Measurements from ENCODE around the gene FRMPD1.

FRMPD1 gene

GRCh38 chr9:37617832-37618231, 32.9 kb upstream of the FRMPD1 start:
- H3K4me3 ChIP-seq (ENCODE audit: insufficient read depth, low read depth, low read length, poor library complexity, severe bottlenecking) = no peak overlapping the region
- H3K27ac ChIP-seq (ENCODE audit: insufficient read depth, low read length, poor library complexity, severe bottlenecking) = no peak overlapping the region
- H3K36me3 ChIP-seq (ENCODE audit: control insufficient read depth, insufficient read depth, low read length) = no peaks in the 10 kb centered on the region
- H3K27me3 ChIP-seq (replicated peaks; ENCODE audit: control insufficient read depth, insufficient read depth, low read length, poor library complexity, severe bottlenecking) = no peaks in the 10 kb centered on the region
- H3K4me1 ChIP-seq (ENCODE audit: control insufficient read depth, insufficient read depth, low read length, poor library complexity, severe bottlenecking) = no peaks in the 10 kb centered on the region
- DNase-seq = no peak
- H3K9me3 ChIP-seq (ENCODE audit: control insufficient read depth, low read length) = no peaks in the 10 kb centered on the region

GRCh38 chr9:37618817-37619216, 31.9 kb upstream of the FRMPD1 start:
- no peak for DNase-seq
- Histone ChIP-seq H3K9me3 (ENCODE audit: control insufficient read depth, low read length) (no peaks in the 10 kb centered on the region), H3K27ac (ENCODE audit: insufficient read depth, low read length, poor library complexity, severe bottlenecking) (no peak overlapping the region), H3K36me3 (ENCODE audit: control insufficient read depth, insufficient read depth, low read length) (no peaks in the 10 kb centered on the region), H3K27me3 (replicated peaks; ENCODE audit: control insufficient read depth, insufficient read depth, low read length, poor library complexity, severe bottlenecking) (no peaks in the 10 kb centered on the region), H3K4me1 (ENCODE audit: control insufficient read depth, insufficient read depth, low read length, poor library complexity, severe bottlenecking) (no peaks in the 10 kb centered on the region), H3K4me3 (ENCODE audit: insufficient read depth, low read depth, low read length, poor library complexity, severe bottlenecking) (no peak overlapping the region)

- H3K4me1 ChIP-seq (ENCODE audit: control insufficient read depth, insufficient read depth, low read length, poor library complexity, severe bottlenecking) = no peaks in the 10 kb centered on the region
- H3K36me3 ChIP-seq (ENCODE audit: control insufficient read depth, insufficient read depth, low read length) = no peaks in the 10 kb centered on the region
- DNase-seq = no peak
- no peak overlapping the region for H3K27ac ChIP-seq (ENCODE audit: insufficient read depth, low read length, poor library complexity, severe bottlenecking)
- H3K27me3 ChIP-seq (replicated peaks; ENCODE audit: control insufficient read depth, insufficient read depth, low read length, poor library complexity, severe bottlenecking) = no peaks in the 10 kb centered on the region
- no peak overlapping the region for H3K4me3 ChIP-seq (ENCODE audit: insufficient read depth, low read depth, low read length, poor library complexity, severe bottlenecking)
- no peaks in the 10 kb centered on the region for H3K9me3 ChIP-seq (ENCODE audit: control insufficient read depth, low read length)
These were observed 30.9 kb upstream of the FRMPD1 start for GRCh38 chr9:37619806-37620205.

- no peaks in the 10 kb centered on the region for H3K36me3 ChIP-seq (ENCODE audit: control insufficient read depth, insufficient read depth, low read length)
- no peak overlapping the region for H3K4me3 ChIP-seq (ENCODE audit: insufficient read depth, low read depth, low read length, poor library complexity, severe bottlenecking)
- no peak overlapping the region for H3K27ac ChIP-seq (ENCODE audit: insufficient read depth, low read length, poor library complexity, severe bottlenecking)
- DNase-seq = no peak
- H3K4me1 ChIP-seq (ENCODE audit: control insufficient read depth, insufficient read depth, low read length, poor library complexity, severe bottlenecking) = no peaks in the 10 kb centered on the region
- H3K27me3 ChIP-seq (replicated peaks; ENCODE audit: control insufficient read depth, insufficient read depth, low read length, poor library complexity, severe bottlenecking) = no peaks in the 10 kb centered on the region
- no peaks in the 10 kb centered on the region for H3K9me3 ChIP-seq (ENCODE audit: control insufficient read depth, low read length)
These were observed 30.4 kb upstream of the FRMPD1 start for GRCh38 chr9:37620396-37620795.

- Histone ChIP-seq H3K9me3 (ENCODE audit: control insufficient read depth, low read length) (no peaks in the 10 kb centered on the region), H3K4me1 (ENCODE audit: control insufficient read depth, insufficient read depth, low read length, poor library complexity, severe bottlenecking) (no peaks in the 10 kb centered on the region), H3K36me3 (ENCODE audit: control insufficient read depth, insufficient read depth, low read length) (no peaks in the 10 kb centered on the region), H3K27ac (ENCODE audit: insufficient read depth, low read length, poor library complexity, severe bottlenecking) (no peak overlapping the region), H3K4me3 (ENCODE audit: insufficient read depth, low read depth, low read length, poor library complexity, severe bottlenecking) (no peak overlapping the region), H3K27me3 (replicated peaks; ENCODE audit: control insufficient read depth, insufficient read depth, low read length, poor library complexity, severe bottlenecking) (no peaks in the 10 kb centered on the region)
- no peak for DNase-seq
These were observed 29.3 kb upstream of the FRMPD1 start for GRCh38 chr9:37621273-37622121.

GRCh38 chr9:37622462-37622861, 28.3 kb upstream of the FRMPD1 start:
- H3K27ac ChIP-seq (ENCODE audit: insufficient read depth, low read length, poor library complexity, severe bottlenecking) = no peak overlapping the region
- no peak for DNase-seq
- H3K27me3 ChIP-seq (replicated peaks; ENCODE audit: control insufficient read depth, insufficient read depth, low read length, poor library complexity, severe bottlenecking) = no peaks in the 10 kb centered on the region
- H3K36me3 ChIP-seq (ENCODE audit: control insufficient read depth, insufficient read depth, low read length) = no peaks in the 10 kb centered on the region
- no peaks in the 10 kb centered on the region for H3K4me1 ChIP-seq (ENCODE audit: control insufficient read depth, insufficient read depth, low read length, poor library complexity, severe bottlenecking)
- H3K9me3 ChIP-seq (ENCODE audit: control insufficient read depth, low read length) = no peaks in the 10 kb centered on the region
- no peak overlapping the region for H3K4me3 ChIP-seq (ENCODE audit: insufficient read depth, low read depth, low read length, poor library complexity, severe bottlenecking)

- no peaks in the 10 kb centered on the region for H3K27me3 ChIP-seq (replicated peaks; ENCODE audit: control insufficient read depth, insufficient read depth, low read length, poor library complexity, severe bottlenecking)
- DNase-seq = no peak
- H3K36me3 ChIP-seq (ENCODE audit: control insufficient read depth, insufficient read depth, low read length) = no peaks in the 10 kb centered on the region
- H3K27ac ChIP-seq (ENCODE audit: insufficient read depth, low read length, poor library complexity, severe bottlenecking) = no peak overlapping the region
- no peaks in the 10 kb centered on the region for H3K4me1 ChIP-seq (ENCODE audit: control insufficient read depth, insufficient read depth, low read length, poor library complexity, severe bottlenecking)
- H3K9me3 ChIP-seq (ENCODE audit: control insufficient read depth, low read length) = no peaks in the 10 kb centered on the region
- H3K4me3 ChIP-seq (ENCODE audit: insufficient read depth, low read depth, low read length, poor library complexity, severe bottlenecking) = no peak overlapping the region
These were observed 27.5 kb upstream of the FRMPD1 start for GRCh38 chr9:37623267-37623666.

- H3K4me3 ChIP-seq (ENCODE audit: insufficient read depth, low read depth, low read length, poor library complexity, severe bottlenecking) = no peak overlapping the region
- no peaks in the 10 kb centered on the region for H3K27me3 ChIP-seq (replicated peaks; ENCODE audit: control insufficient read depth, insufficient read depth, low read length, poor library complexity, severe bottlenecking)
- no peak for DNase-seq
- no peak overlapping the region for H3K27ac ChIP-seq (ENCODE audit: insufficient read depth, low read length, poor library complexity, severe bottlenecking)
- no peaks in the 10 kb centered on the region for H3K4me1 ChIP-seq (ENCODE audit: control insufficient read depth, insufficient read depth, low read length, poor library complexity, severe bottlenecking)
- H3K9me3 ChIP-seq (ENCODE audit: control insufficient read depth, low read length) = no peaks in the 10 kb centered on the region
- H3K36me3 ChIP-seq (ENCODE audit: control insufficient read depth, insufficient read depth, low read length) = no peaks in the 10 kb centered on the region
These were observed 26.7 kb upstream of the FRMPD1 start for GRCh38 chr9:37624073-37624472.

- no peak overlapping the region for H3K27ac ChIP-seq (ENCODE audit: insufficient read depth, low read length, poor library complexity, severe bottlenecking)
- H3K27me3 ChIP-seq (replicated peaks; ENCODE audit: control insufficient read depth, insufficient read depth, low read length, poor library complexity, severe bottlenecking) = no peaks in the 10 kb centered on the region
- DNase-seq = no peak
- H3K9me3 ChIP-seq (ENCODE audit: control insufficient read depth, low read length) = no peaks in the 10 kb centered on the region
- H3K36me3 ChIP-seq (ENCODE audit: control insufficient read depth, insufficient read depth, low read length) = no peaks in the 10 kb centered on the region
- no peaks in the 10 kb centered on the region for H3K4me1 ChIP-seq (ENCODE audit: control insufficient read depth, insufficient read depth, low read length, poor library complexity, severe bottlenecking)
- no peak overlapping the region for H3K4me3 ChIP-seq (ENCODE audit: insufficient read depth, low read depth, low read length, poor library complexity, severe bottlenecking)
These were observed 25.6 kb upstream of the FRMPD1 start for GRCh38 chr9:37625036-37625757.

- Histone ChIP-seq H3K27ac (ENCODE audit: insufficient read depth, low read length, poor library complexity, severe bottlenecking) (no peak overlapping the region), H3K36me3 (ENCODE audit: control insufficient read depth, insufficient read depth, low read length) (no peaks in the 10 kb centered on the region), H3K4me3 (ENCODE audit: insufficient read depth, low read depth, low read length, poor library complexity, severe bottlenecking) (no peak overlapping the region), H3K9me3 (ENCODE audit: control insufficient read depth, low read length) (no peaks in the 10 kb centered on the region), H3K27me3 (replicated peaks; ENCODE audit: control insufficient read depth, insufficient read depth, low read length, poor library complexity, severe bottlenecking) (no peaks in the 10 kb centered on the region), H3K4me1 (ENCODE audit: control insufficient read depth, insufficient read depth, low read length, poor library complexity, severe bottlenecking) (no peaks in the 10 kb centered on the region)
- no peak for DNase-seq
These were observed 25.0 kb upstream of the FRMPD1 start for GRCh38 chr9:37625758-37626147.

Measured in effector memory CD4-positive, alpha-beta T cell (primary cell).